HG02642 (cell line): ENCODE results near the gene CLSTN3.

Experiments
- ATAC-seq: cut with Tn5 transposase; IDR thresholded peaks from one replicate; pipeline ENCODE4 v1.9.1; 2021; ENCODE audit warnings: mild to moderate bottlenecking; ENCODE audit not compliant: unreplicated experiment, poor library complexity

CLSTN3 gene

GRCh38 chr12:7145671-7146070 is 15.5 kb downstream of the CLSTN3 start:
- ATAC-seq: no peak

- no peak for ATAC-seq
Observed at GRCh38 chr12:7146228-7146627, 16.1 kb downstream of the CLSTN3 start.

- ATAC-seq: no peak
Observed at GRCh38 chr12:7146906-7147305, 16.7 kb downstream of the CLSTN3 start.

GRCh38 chr12:7150356-7150755 is 20.2 kb downstream of the CLSTN3 start:
- ATAC-seq: no peak

GRCh38 chr12:7150841-7151240 is 20.7 kb downstream of the CLSTN3 start:
- no peak for ATAC-seq

GRCh38 chr12:7151532-7151931 is 21.4 kb downstream of the CLSTN3 start:
- ATAC-seq: no peak

- no peak for ATAC-seq
Observed at GRCh38 chr12:7152818-7153217, 22.6 kb downstream of the CLSTN3 start.

- no peak for ATAC-seq
Observed at GRCh38 chr12:7154042-7154441, 23.9 kb downstream of the CLSTN3 start.

GRCh38 chr12:7154901-7155470 is 24.8 kb downstream of the CLSTN3 start:
- no peak for ATAC-seq

- no peak for ATAC-seq
Observed at GRCh38 chr12:7155471-7156034, 25.4 kb downstream of the CLSTN3 start.

- ATAC-seq: no peak
Observed at GRCh38 chr12:7156259-7157197, 26.4 kb downstream of the CLSTN3 start.

GRCh38 chr12:7157391-7157790 is 27.2 kb downstream of the CLSTN3 start:
- no peak for ATAC-seq

GRCh38 chr12:7158781-7159609 is 28.8 kb downstream of the CLSTN3 start:
- no peak for ATAC-seq

- no peak for ATAC-seq
Observed at GRCh38 chr12:7160183-7160582, 30.0 kb downstream of the CLSTN3 start.

- no peak for ATAC-seq
Observed at GRCh38 chr12:7161327-7161726, 31.2 kb downstream of the CLSTN3 start.

GRCh38 chr12:7161811-7162210 is 31.6 kb downstream of the CLSTN3 start:
- no peak for ATAC-seq

GRCh38 chr12:7162691-7163114 is 32.5 kb downstream of the CLSTN3 start:
- ATAC-seq: no peak

GRCh38 chr12:7169951-7170350 is 39.8 kb downstream of the CLSTN3 start:
- ATAC-seq: no peak

GRCh38 chr12:7171854-7172253 is 41.7 kb downstream of the CLSTN3 start:
- ATAC-seq: no peak

GRCh38 chr12:7175493-7175892 is 45.3 kb downstream of the CLSTN3 start:
- ATAC-seq: no peak

GRCh38 chr12:7176595-7176994 is 46.4 kb downstream of the CLSTN3 start:
- no peak for ATAC-seq
